ENCODE measurements around the gene C9orf153. TPM values are rescaled to one million over a fixed set of nuclear protein-coding genes. Genes with fewer than 3 reads are reported as not detected.

C9orf153 gene
- polyA plus RNA-seq, 2 of the 4 experiments (the other 2 are of a cell fraction) = 0.06 to 0.08 TPM

DNA sequence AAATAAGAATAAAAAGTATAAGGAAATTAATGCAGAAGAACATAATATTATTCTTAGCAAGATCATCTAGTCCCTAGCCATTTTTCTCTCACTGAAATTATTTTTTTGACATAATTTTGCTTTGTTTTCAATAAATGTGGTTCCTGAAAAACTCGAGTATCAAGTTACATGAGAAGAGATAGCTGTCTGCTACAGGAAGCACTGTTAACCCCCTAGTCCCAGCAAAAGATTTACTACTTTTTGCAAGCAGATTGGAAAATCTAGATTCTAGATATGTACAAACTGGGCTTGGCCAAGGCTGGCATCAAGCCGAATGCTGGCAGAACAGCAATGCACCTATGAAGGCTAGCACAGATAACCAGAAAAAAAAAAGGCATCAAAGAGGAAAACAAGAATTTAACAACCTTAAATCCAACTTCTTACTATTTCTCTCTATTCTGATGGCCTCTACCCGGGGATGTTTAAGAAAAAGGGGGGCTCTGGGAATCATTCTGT, 44.8 kb upstream of the C9orf153 start:
- no peak for ATAC-seq
- ChIA-PET POLR2A (no interaction called here), CTCF (no interaction called here)
- H3K27ac ChIP-seq = no peak overlapping the region
- no peaks in the 10 kb centered on the region for H3K4me1 ChIP-seq
- DNase-seq (ENCODE audit: low read depth in 1 of 2, low spot score in 1 of 2) = no peak
- no peaks in the 10 kb centered on the region for H3K9me3 ChIP-seq
- no peak overlapping the region for H3K4me3 ChIP-seq
- TF ChIP-seq RAD21 (conservative IDR thresholded peaks at IDR 0.05 in 1 of 2, IDR thresholded peaks at IDR 0.05 in 1 of 2) (no peak), TFCP2L1 (CRISPR knock-in tag; IDR thresholded peaks at IDR 0.05) (no peak), CHD4 (IDR thresholded peaks at IDR 0.05; ENCODE audit: borderline replicate concordance) (no peak), NR3C1 (IDR thresholded peaks at IDR 0.05) (no peak), RNF2 (IDR thresholded peaks at IDR 0.05; ENCODE audit: borderline replicate concordance, low read depth) (no peak), RCOR1 (IDR thresholded peaks at IDR 0.05; ENCODE audit: low read depth, low read length) (no peak)
- TF ChIP-seq, protein P1, sequence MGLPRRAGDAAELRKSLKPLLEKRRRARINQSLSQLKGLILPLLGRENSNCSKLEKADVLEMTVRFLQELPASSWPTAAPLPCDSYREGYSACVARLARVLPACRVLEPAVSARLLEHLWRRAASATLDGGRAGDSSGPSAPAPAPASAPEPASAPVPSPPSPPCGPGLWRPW (IDR thresholded peaks at IDR 0.05) = no peak
- TF ChIP-seq, protein P2, sequence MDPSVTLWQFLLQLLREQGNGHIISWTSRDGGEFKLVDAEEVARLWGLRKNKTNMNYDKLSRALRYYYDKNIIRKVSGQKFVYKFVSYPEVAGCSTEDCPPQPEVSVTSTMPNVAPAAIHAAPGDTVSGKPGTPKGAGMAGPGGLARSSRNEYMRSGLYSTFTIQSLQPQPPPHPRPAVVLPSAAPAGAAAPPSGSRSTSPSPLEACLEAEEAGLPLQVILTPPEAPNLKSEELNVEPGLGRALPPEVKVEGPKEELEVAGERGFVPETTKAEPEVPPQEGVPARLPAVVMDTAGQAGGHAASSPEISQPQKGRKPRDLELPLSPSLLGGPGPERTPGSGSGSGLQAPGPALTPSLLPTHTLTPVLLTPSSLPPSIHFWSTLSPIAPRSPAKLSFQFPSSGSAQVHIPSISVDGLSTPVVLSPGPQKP (IDR thresholded peaks at IDR 0.05; ENCODE audit: low read depth, low read length) = no peak
- WGBS (ENCODE audit: missing lambda C conversion rate) = 79% methylated on average over 3 of the region's 3 CpGs
- no peak for FAIRE-seq
- H3K4me2 ChIP-seq = no peak overlapping the region

DNA sequence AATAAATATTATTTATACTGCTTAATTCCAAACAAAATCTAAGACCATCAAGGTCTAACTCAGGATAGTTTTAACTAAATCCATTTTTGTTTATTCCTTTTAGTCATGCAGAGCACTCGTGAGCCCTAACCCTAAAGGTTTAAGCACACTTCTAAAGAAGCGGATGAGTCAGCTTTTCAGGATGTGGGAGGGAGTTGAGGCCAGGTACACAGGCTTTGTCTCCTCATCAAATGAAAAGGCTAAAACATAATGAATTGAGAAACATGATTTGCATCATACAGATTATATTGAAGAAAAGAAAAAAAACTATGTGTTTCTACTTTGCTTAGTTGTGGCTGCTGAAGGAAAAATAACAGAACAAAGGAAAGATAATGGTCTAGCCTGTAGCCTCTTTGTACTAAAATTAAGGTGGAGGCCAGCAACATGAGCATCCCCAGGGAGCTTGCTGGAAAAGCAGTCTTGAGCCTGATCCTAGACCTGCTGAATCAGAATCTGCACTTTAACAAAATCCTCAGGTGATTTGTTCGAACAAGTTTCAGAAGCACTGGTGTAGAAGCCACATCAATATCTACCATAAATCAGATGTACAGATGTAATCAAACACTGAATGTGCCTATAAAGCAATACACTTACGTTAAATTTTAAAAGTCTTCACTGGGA, 44.0 kb upstream of the C9orf153 start:
- no peak for DNase-seq (ENCODE audit: low read depth in 1 of 2, low spot score in 1 of 2)
- no peak for ATAC-seq
- no peak overlapping the region for H3K4me3 ChIP-seq
- H3K27ac ChIP-seq = no peak overlapping the region
- POLR2A ChIA-PET = no interaction called here
- peak; percentile 18 for TF ChIP-seq MAFK (IDR thresholded peaks at IDR 0.05; ENCODE audit: partially characterized antibody)
- no peak for TF ChIP-seq ZFP36 (IDR thresholded peaks at IDR 0.05; ENCODE audit: borderline replicate concordance, partially characterized antibody)
- TF ChIP-seq, protein P3, sequence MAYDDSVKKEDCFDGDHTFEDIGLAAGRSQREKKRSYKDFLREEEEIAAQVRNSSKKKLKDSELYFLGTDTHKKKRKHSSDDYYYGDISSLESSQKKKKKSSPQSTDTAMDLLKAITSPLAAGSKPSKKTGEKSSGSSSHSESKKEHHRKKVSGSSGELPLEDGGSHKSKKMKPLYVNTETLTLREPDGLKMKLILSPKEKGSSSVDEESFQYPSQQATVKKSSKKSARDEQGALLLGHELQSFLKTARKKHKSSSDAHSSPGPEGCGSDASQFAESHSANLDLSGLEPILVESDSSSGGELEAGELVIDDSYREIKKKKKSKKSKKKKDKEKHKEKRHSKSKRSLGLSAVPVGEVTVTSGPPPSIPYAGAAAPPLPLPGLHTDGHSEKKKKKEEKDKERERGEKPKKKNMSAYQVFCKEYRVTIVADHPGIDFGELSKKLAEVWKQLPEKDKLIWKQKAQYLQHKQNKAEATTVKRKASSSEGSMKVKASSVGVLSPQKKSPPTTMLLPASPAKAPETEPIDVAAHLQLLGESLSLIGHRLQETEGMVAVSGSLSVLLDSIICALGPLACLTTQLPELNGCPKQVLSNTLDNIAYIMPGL (CRISPR knock-in tag; IDR thresholded peaks at IDR 0.05; ENCODE audit: borderline replicate concordance) = no peak
- no peaks in the 10 kb centered on the region for H3K4me1 ChIP-seq
- H3K9me3 ChIP-seq = no peaks in the 10 kb centered on the region
- WGBS (ENCODE audit: missing lambda C conversion rate) = 83% methylated on average over 4 of the region's 4 CpGs
- no peak for FAIRE-seq
- CTCF ChIA-PET = no interaction called here
- no peak overlapping the region for H3K4me2 ChIP-seq

DNA sequence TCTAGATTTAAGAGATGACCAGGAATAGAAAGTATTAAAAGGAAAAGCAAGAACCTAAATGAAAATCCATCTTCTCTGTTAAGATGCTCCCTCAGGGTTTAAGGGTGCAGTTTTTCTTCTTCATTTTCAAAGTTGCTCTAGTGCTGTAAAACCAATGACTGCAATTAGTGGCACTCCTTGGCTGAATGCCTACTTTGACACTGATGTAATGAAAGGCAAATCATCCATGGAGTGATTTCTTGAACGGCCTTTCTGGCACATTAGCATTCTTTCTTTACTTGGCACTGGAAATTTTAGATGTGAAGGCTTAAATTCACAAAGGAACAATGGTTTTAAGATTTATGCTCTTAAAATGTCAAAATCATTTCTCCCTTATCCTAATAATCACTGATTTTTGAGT, 42.2 kb upstream of the C9orf153 start:
- Histone ChIP-seq H3K9me3 (no peaks in the 10 kb centered on the region), H3K4me1 (no peaks in the 10 kb centered on the region), H3K4me3 (no peak overlapping the region), H3K4me2 (no peak overlapping the region), H3K27ac (no peak overlapping the region)
- FAIRE-seq (no peak), DNase-seq (ENCODE audit: low read depth in 1 of 2, low spot score in 1 of 2) (no peak), ATAC-seq (no peak)
- POLR2A ChIA-PET = no interaction called here
- CTCF ChIA-PET = no interaction called here
- TF ChIP-seq, protein P1 (IDR thresholded peaks at IDR 0.05) = no peak
- TF ChIP-seq ZC3H11A (IDR thresholded peaks at IDR 0.05) (no peak), HOXA7 (CRISPR knock-in tag; IDR thresholded peaks at IDR 0.05) (no peak), POLR2AphosphoS2 (conservative IDR thresholded peaks at IDR 0.05; ENCODE audit: low read length) (no peak), TFCP2L1 (CRISPR knock-in tag; IDR thresholded peaks at IDR 0.05) (no peak)
- WGBS (ENCODE audit: missing lambda C conversion rate) = 33% methylated on average over 1 of the region's 1 CpG

DNA sequence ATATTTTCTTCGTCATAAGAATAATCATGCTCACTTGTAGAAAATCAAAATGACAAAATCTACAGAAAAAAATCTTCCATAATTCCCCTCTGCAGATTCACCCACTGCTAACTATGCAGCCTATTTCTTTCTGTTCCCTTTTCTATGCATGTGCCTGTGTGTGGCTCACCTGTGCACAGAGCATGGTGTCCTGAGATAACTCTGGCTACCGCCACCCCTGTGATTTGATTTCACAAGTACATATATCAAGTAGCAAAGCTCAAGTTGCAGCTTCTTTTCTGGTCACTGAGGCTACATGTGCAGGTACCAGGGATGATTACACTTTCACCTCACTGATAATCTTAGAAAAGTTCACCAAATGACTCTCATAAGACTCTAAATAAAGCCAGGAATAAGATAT, 41.2 kb upstream of the C9orf153 start:
- WGBS (ENCODE audit: missing lambda C conversion rate) = 90% methylated on average over 2 of the region's 2 CpGs
- no peak for ATAC-seq
- FAIRE-seq = no peak
- H3K4me1 ChIP-seq = no peaks in the 10 kb centered on the region
- H3K9me3 ChIP-seq = no peaks in the 10 kb centered on the region
- no peak overlapping the region for H3K4me2 ChIP-seq
- no peak overlapping the region for H3K27ac ChIP-seq
- CTCF ChIA-PET = no interaction called here
- TF ChIP-seq MYC (IDR thresholded peaks at IDR 0.05; ENCODE audit: borderline replicate concordance, low read length) = no peak
- TF ChIP-seq BHLHE40 (IDR thresholded peaks at IDR 0.05; ENCODE audit: low read depth, low read length) = no peak
- TF ChIP-seq, protein P4, sequence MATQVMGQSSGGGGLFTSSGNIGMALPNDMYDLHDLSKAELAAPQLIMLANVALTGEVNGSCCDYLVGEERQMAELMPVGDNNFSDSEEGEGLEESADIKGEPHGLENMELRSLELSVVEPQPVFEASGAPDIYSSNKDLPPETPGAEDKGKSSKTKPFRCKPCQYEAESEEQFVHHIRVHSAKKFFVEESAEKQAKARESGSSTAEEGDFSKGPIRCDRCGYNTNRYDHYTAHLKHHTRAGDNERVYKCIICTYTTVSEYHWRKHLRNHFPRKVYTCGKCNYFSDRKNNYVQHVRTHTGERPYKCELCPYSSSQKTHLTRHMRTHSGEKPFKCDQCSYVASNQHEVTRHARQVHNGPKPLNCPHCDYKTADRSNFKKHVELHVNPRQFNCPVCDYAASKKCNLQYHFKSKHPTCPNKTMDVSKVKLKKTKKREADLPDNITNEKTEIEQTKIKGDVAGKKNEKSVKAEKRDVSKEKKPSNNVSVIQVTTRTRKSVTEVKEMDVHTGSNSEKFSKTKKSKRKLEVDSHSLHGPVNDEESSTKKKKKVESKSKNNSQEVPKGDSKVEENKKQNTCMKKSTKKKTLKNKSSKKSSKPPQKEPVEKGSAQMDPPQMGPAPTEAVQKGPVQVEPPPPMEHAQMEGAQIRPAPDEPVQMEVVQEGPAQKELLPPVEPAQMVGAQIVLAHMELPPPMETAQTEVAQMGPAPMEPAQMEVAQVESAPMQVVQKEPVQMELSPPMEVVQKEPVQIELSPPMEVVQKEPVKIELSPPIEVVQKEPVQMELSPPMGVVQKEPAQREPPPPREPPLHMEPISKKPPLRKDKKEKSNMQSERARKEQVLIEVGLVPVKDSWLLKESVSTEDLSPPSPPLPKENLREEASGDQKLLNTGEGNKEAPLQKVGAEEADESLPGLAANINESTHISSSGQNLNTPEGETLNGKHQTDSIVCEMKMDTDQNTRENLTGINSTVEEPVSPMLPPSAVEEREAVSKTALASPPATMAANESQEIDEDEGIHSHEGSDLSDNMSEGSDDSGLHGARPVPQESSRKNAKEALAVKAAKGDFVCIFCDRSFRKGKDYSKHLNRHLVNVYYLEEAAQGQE (IDR thresholded peaks at IDR 0.05) = no peak
- TF ChIP-seq HOXA7 (CRISPR knock-in tag; IDR thresholded peaks at IDR 0.05) = no peak
- no peak for TF ChIP-seq MAZ (IDR thresholded peaks at IDR 0.05; ENCODE audit: borderline replicate concordance, low read depth, low read length)
- no peak overlapping the region for H3K4me3 ChIP-seq
- no peak for DNase-seq (ENCODE audit: low read depth in 1 of 2, low spot score in 1 of 2)
- POLR2A ChIA-PET = no interaction called here
